B cell (primary cell): Measurements from ENCODE around the gene NEUROG1. TPM values are rescaled to one million over a fixed set of nuclear protein-coding genes. Genes with fewer than 3 reads are reported as not detected.
"Not testable (repeated sequence)": the region's sequence is repeated elsewhere in the genome, so short reads cannot be mapped to it uniquely, and the experiment has no call there.

Experiments
- ATAC-seq: fragments of 200-7000 bp; cut with Tn5 transposase; one replicate; pipeline ENCODE4 v1.10.0; 2021; ENCODE audit warnings: low read depth, mild to moderate bottlenecking, moderate number of reproducible peaks, moderate library complexity
- CTCF ChIA-PET: fragments of 350-600 bp; sonication (Branson Sonifier 250); formaldehyde crosslinking; loops from one replicate; lab custom pipeline; 2021; ENCODE audit warnings: antibody characterized with exemption, inconsistent platforms; lab: Charles Lee
- POLR2A ChIA-PET: fragments of 350-600 bp; sonication (Branson Sonifier 250); formaldehyde crosslinking; loops from one replicate; lab custom pipeline; 2021; ENCODE audit warnings: antibody characterized with exemption; lab: Charles Lee
- DNase-seq: peaks from one replicate; pipeline ENCODE4 v3.0.0; 2013
- H2AFZ ChIP-seq: 2 replicates; pipeline ENCODE4 v1.6.1; 2012; ENCODE audit warnings: mild to moderate bottlenecking, low read depth, low read length; ENCODE audit not compliant: insufficient read depth, poor library complexity, severe bottlenecking
- H3K27ac ChIP-seq, 2 donors: 1 replicate in 1 of 2; 2 replicates in 1 of 2; pipeline ENCODE4 v1.5.1; 2012 to 2013; ENCODE audit warnings: low read length in 2 of 2, mild to moderate bottlenecking in 2 of 2, moderate library complexity in 1 of 2
- H3K27me3 ChIP-seq, 4 experiments: fragments of 200-600 bp in 1 of 4; sonication (generic) in 1 of 4; replicated peaks in 1 of 4; 1 replicate in 2 of 4; 2 replicates in 2 of 4; pipeline versions ENCODE4 v1.6.1 to v1.7.0; 2013 to 2016; ENCODE audit warnings: low read length in 3 of 4, mild to moderate bottlenecking in 2 of 4, mixed read lengths in 1 of 4, moderate library complexity in 1 of 4; ENCODE audit not compliant: insufficient read depth in 4 of 4, control insufficient read depth in 3 of 4; ENCODE audit errors: control extremely low read depth in 1 of 4
- H3K36me3 ChIP-seq, 2 experiments: replicated peaks in 1 of 2; 1 replicate in 1 of 2; 2 replicates in 1 of 2; pipeline versions ENCODE4 v1.6.1 to v1.7.1; 2013; ENCODE audit warnings: low read length in 1 of 2; ENCODE audit not compliant: insufficient read depth in 2 of 2, control insufficient read depth in 1 of 2; ENCODE audit errors: control extremely low read depth in 1 of 2, extremely low read depth in 1 of 2
- H3K4me1 ChIP-seq, 2 donors: fragments of 200-600 bp in 1 of 2; sonication (generic) in 1 of 2; 1 replicate in 1 of 2; 2 replicates in 1 of 2; pipeline versions ENCODE4 v1.5.1 to v1.6.1; 2013 to 2017; ENCODE audit warnings: low read length in 2 of 2; ENCODE audit not compliant: control insufficient read depth in 2 of 2, insufficient read depth in 2 of 2
- H3K4me2 ChIP-seq: replicated peaks from 2 replicates; pipeline ENCODE3; 2012; ENCODE audit warnings: mild to moderate bottlenecking, low read depth, low read length; ENCODE audit not compliant: poor library complexity, severe bottlenecking
- H3K4me3 ChIP-seq, 5 experiments: fragments of 200-600 bp in 1 of 5; sonication (generic) in 1 of 5; 1 replicate in 3 of 5; 2 replicates in 2 of 5; pipeline versions ENCODE4 v1.5.1 to v1.7.0; 2011 to 2016; ENCODE audit warnings: low read length in 4 of 5, mild to moderate bottlenecking in 4 of 5, low read depth in 2 of 5, control low read depth in 1 of 5, moderate library complexity in 1 of 5; ENCODE audit not compliant: insufficient read depth in 1 of 5; ENCODE audit errors: control extremely low read depth in 1 of 5, extremely low read depth in 1 of 5
- H3K79me2 ChIP-seq: fragments of 200-600 bp; sonication (generic); one replicate; pipeline ENCODE4 v1.6.0; 2016; ENCODE audit warnings: low read length; ENCODE audit not compliant: control insufficient read depth, insufficient read depth
- H3K9ac ChIP-seq: fragments of 200-600 bp; sonication (generic); 2 replicates; pipeline ENCODE4 v1.6.1; 2017; ENCODE audit warnings: mild to moderate bottlenecking, low read length, moderate library complexity
- H3K9me3 ChIP-seq, 3 donors: one replicate each; pipeline versions ENCODE4 v1.6.1 to v1.7.1; 2013; ENCODE audit warnings: low read length in 2 of 3; ENCODE audit not compliant: control insufficient read depth in 2 of 3, insufficient read depth in 1 of 3; ENCODE audit errors: control extremely low read depth in 1 of 3
- H4K20me1 ChIP-seq: 2 replicates; pipeline ENCODE4 v1.6.0; 2012; ENCODE audit warnings: mild to moderate bottlenecking, low read length; ENCODE audit not compliant: insufficient read depth, control insufficient read depth, poor library complexity, severe bottlenecking
- H3K27ac Mint-ChIP-seq: one replicate; pipeline ENCODE4 v1.8.0; 2021; ENCODE audit warnings: mixed read lengths
- H3K27me3 Mint-ChIP-seq: one replicate; pipeline ENCODE4 v1.8.0; 2021; ENCODE audit warnings: mixed read lengths
- H3K4me1 Mint-ChIP-seq: one replicate; pipeline ENCODE4 v1.8.0; 2021; ENCODE audit warnings: mixed read lengths
- H3K4me3 Mint-ChIP-seq: one replicate; pipeline ENCODE4 v1.8.0; 2021; ENCODE audit warnings: mixed read lengths
- H3K9me3 Mint-ChIP-seq: one replicate; pipeline ENCODE4 v1.8.0; 2022; ENCODE audit warnings: mixed read lengths; ENCODE audit not compliant: insufficient read depth
- CTCF ChIP-seq: fragments of 200-600 bp; IDR thresholded peaks from one replicate; pipeline ENCODE4 v1.8.0; 2022; ENCODE audit warnings: antibody characterized with exemption, mild to moderate bottlenecking
- EZH2 ChIP-seq: IDR thresholded peaks from 2 replicates; pipeline ENCODE4 v1.6.1; 2012; ENCODE audit warnings: borderline replicate concordance, low read depth, mild to moderate bottlenecking, moderate library complexity, low read length; ENCODE audit not compliant: insufficient read depth, poor library complexity, severe bottlenecking
- WGBS: methylation state at CpG from one replicate; pipeline ENCODE4 v1.1.5; 2013; ENCODE audit warnings: missing lambda C conversion rate; ENCODE audit not compliant: insufficient coverage; 5-methylcytosine and 5-hydroxymethylcytosine counted together
- intact Hi-C: fragments of 100-400 bp; cut with micrococcal nuclease; formaldehyde crosslinking; loops from one replicate; pipeline ENCODE4 v1.10.0; 2022
- polyA plus RNA-seq: library from polyadenylated mRNA; depleted of rRNA; stranded (reverse); fragments of >200 nt; gene quantifications from 2 replicates; pipeline ENCODE4 v1.2.3, GENCODE V29; 2012
- total RNA-seq, 2 donors: library from RNA; stranded (reverse); fragments of 120-200 nt in 1 of 2; gene quantifications; 1 replicate in 1 of 2; 2 replicates in 1 of 2; pipeline versions ENCODE4 v1.2.3 to v1.2.4, GENCODE V29; 2013 to 2022

NEUROG1 gene
- total and polyA plus RNA-seq, 2 donors (not counting 1 experiment from before 2014, with no cell fraction given): not detected

DNA sequence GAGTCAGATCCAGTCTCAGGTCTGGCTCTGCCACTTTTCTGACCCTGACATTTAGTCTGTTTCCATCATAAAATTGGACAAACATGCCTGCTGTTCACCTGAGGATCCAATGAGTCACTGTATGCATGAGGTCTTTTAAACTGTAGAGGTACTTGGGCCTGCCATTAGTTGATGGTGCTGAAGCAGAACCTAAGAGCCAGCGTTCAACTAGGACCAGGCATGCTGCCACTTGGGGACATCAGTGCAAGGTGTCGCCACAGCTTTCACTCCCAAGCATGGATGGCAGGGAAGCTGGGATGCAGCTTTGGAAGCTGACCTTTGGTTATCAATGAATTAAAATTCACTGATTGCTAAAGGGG, 37.1 kb downstream of the NEUROG1 start:
- peaks cover 40% of the 10 kb centered on the region for H3K27me3 Mint-ChIP-seq
- Histone ChIP-seq H3K9ac (no peak overlapping the region), H3K36me3 (no peaks in the 10 kb centered on the region), H3K79me2 (no peaks in the 10 kb centered on the region), H3K27ac (no peak overlapping the region), H3K4me3 (no peak overlapping the region), H3K27me3 (peaks cover 0 to 19% (median 0%) of the 10 kb centered on the region in 4 experiments), H3K4me1 (no peaks in the 10 kb centered on the region), H2AFZ (no peak overlapping the region), H3K9me3 (no peaks in the 10 kb centered on the region), H4K20me1 (no peaks in the 10 kb centered on the region), H3K4me2 (no peak overlapping the region)
- no peak overlapping the region for H3K4me3 Mint-ChIP-seq
- CTCF ChIA-PET: no interaction called here
- no peak for TF ChIP-seq EZH2
- no peak for TF ChIP-seq CTCF
- no peaks in the 10 kb centered on the region for H3K9me3 Mint-ChIP-seq
- POLR2A ChIA-PET: no interaction called here
- ATAC-seq (no peak), DNase-seq (no peak)
- no peaks in the 10 kb centered on the region for H3K4me1 Mint-ChIP-seq
- H3K27ac Mint-ChIP-seq: no peak overlapping the region
- intact Hi-C loops: no loop called here
- WGBS: 88% methylated on average over 2 of the region's 2 CpGs

GRCh38 chr5:135497971-135498636, 37.7 kb downstream of the NEUROG1 start:
- Histone ChIP-seq H3K4me1 (no peaks in the 10 kb centered on the region), H3K9me3 (no peaks in the 10 kb centered on the region), H3K36me3 (no peaks in the 10 kb centered on the region), H3K27me3 (peaks cover 0 to 20% (median 0%) of the 10 kb centered on the region in 4 experiments), H3K27ac (no peak overlapping the region), H3K4me3 (no peak overlapping the region), H3K79me2 (no peaks in the 10 kb centered on the region), H3K4me2 (no peak overlapping the region), H2AFZ (no peak overlapping the region), H4K20me1 (no peaks in the 10 kb centered on the region), H3K9ac (no peak overlapping the region)
- Mint-ChIP-seq H3K27ac (no peak overlapping the region), H3K9me3 (no peaks in the 10 kb centered on the region), H3K4me1 (no peaks in the 10 kb centered on the region), H3K27me3 (peaks cover 41% of the 10 kb centered on the region), H3K4me3 (no peak overlapping the region)
- DNase-seq (no peak), ATAC-seq (no peak)
- ChIA-PET POLR2A (no interaction called here), CTCF (no interaction called here)
- TF ChIP-seq EZH2 (no peak), CTCF (no peak)
- intact Hi-C loops: no loop called here
- 57% methylated on average over 1 of the region's 8 CpGs for WGBS

GRCh38 chr5:135495531-135495930, 40.2 kb downstream of the NEUROG1 start:
- DNase-seq: not testable (repeated sequence)

More at GRCh38 chr5:135495531-135495930, 40.2 kb downstream of the NEUROG1 start:
- intact Hi-C loops, H3K4me3 Mint-ChIP-seq, H3K4me2 ChIP-seq, H2AFZ ChIP-seq, H3K9ac ChIP-seq, POLR2A ChIA-PET, ATAC-seq, H3K27ac Mint-ChIP-seq, H3K27ac ChIP-seq, H3K4me1 ChIP-seq, H3K4me1 Mint-ChIP-seq, H3K9me3 ChIP-seq, H4K20me1 ChIP-seq, H3K4me3 ChIP-seq, H3K9me3 Mint-ChIP-seq, H3K79me2 ChIP-seq, H3K36me3 ChIP-seq, CTCF ChIA-PET: not testable (repeated sequence)
- H3K27me3 ChIP-seq: peaks cover 0 to 39% (median 6%) of the 10 kb centered on the region in 4 experiments
- H3K27me3 Mint-ChIP-seq: peaks cover 51% of the 10 kb centered on the region
- WGBS: 88% methylated on average over 2 of the region's 4 CpGs
